DND-41 (cell line): Measurements from ENCODE around the gene LAMC3.

Experiments used
- ATAC-seq: fragments of 200-7000 bp; cut with Tn5 transposase; 3 replicates; pipeline ENCODE4 v1.9.1; 2021; ENCODE audit warnings: low read depth; ENCODE audit not compliant: insufficient read depth
- DNase-seq: peaks from one replicate; pipeline ENCODE4 v3.0.0-alpha.2; 2020
- H2AFZ ChIP-seq: 2 replicates; pipeline ENCODE4 v1.6.0; 2012; ENCODE audit warnings: low read depth, low read length
- H3K27ac ChIP-seq: 2 replicates; pipeline ENCODE4 v1.5.1; 2012; ENCODE audit warnings: low read length, inconsistent platforms
- H3K27me3 ChIP-seq: fragments of 200-600 bp; sonication (generic); 2 replicates; pipeline ENCODE4 v1.6.0; 2012; ENCODE audit warnings: low read length, mild to moderate bottlenecking, inconsistent platforms; ENCODE audit not compliant: insufficient read depth, poor library complexity
- H3K36me3 ChIP-seq: 2 replicates; pipeline ENCODE4 v1.5.1; 2012; ENCODE audit warnings: low read length, inconsistent platforms; ENCODE audit not compliant: insufficient read depth
- H3K4me1 ChIP-seq: 2 replicates; pipeline ENCODE4 v1.5.1; 2012; ENCODE audit warnings: mild to moderate bottlenecking, low read length; ENCODE audit not compliant: insufficient read depth
- H3K4me2 ChIP-seq: 2 replicates; pipeline ENCODE4 v1.6.0; 2012; ENCODE audit warnings: mild to moderate bottlenecking, moderate library complexity, low read length, inconsistent platforms; ENCODE audit not compliant: insufficient read depth
- H3K4me3 ChIP-seq, 2 experiments: fragments of 200-600 bp in 1 of 2; shearing (Covaris generic) in 1 of 2; 2 replicates each; pipeline ENCODE4 v1.5.1; 2012 to 2016; ENCODE audit warnings: inconsistent platforms in 2 of 2, low read length in 2 of 2, mild to moderate bottlenecking in 2 of 2, low read depth in 1 of 2, moderate library complexity in 1 of 2
- H3K79me2 ChIP-seq: 2 replicates; pipeline ENCODE4 v1.6.0; 2012; ENCODE audit warnings: low read length, inconsistent platforms; ENCODE audit not compliant: insufficient read depth
- H3K9ac ChIP-seq: 2 replicates; pipeline ENCODE4 v1.6.0; 2012; ENCODE audit warnings: low read depth, mild to moderate bottlenecking, inconsistent platforms, low read length, moderate library complexity
- H3K9me3 ChIP-seq: 2 replicates; pipeline ENCODE4 v1.5.1; 2012; ENCODE audit warnings: low read length, moderate library complexity, mild to moderate bottlenecking, inconsistent platforms; ENCODE audit not compliant: insufficient read depth, severe bottlenecking
- H4K20me1 ChIP-seq: 2 replicates; pipeline ENCODE4 v1.6.0; 2012; ENCODE audit warnings: low read length; ENCODE audit not compliant: insufficient read depth
- EZH2 ChIP-seq: IDR thresholded peaks from 3 replicates; pipeline ENCODE4 v1.6.1; 2012; ENCODE audit warnings: borderline replicate concordance, low read depth, mild to moderate bottlenecking, moderate library complexity, low read length, inconsistent platforms; ENCODE audit not compliant: severe bottlenecking
- TF ChIP-seq, protein P1 (sequence below): IDR thresholded peaks from 2 replicates; pipeline ENCODE4 v1.5.1; 2012; ENCODE audit warnings: borderline replicate concordance, low read length, moderate library complexity, mild to moderate bottlenecking; ENCODE audit not compliant: poor library complexity, severe bottlenecking; ENCODE audit errors: extremely low read depth

The LAMC3 gene

DNA sequence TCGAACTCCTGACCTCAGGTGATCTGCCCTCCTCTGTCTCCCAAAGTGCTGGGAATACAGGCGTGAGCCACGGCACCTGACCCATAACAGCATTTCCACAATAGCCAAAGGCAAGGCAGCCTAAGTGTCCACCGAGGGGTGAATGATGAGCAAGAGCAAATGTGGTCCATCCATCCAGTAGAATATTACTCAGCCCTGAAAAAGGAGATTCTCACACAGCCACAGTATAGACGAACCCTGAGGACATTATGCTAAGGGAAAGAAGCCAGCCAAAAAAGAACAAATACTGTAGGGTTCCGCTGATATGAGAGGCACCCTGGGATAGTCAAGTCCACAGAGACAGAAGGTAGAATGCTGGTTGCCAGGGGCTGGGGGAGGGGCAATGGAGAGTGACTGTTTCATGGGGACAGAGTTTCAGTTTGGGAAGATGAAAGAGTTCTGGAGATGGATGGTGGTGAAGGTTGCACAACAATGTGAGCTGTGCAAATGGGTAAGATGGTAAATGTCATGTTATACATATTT is 7.0 kb downstream of the LAMC3 start:
- Histone ChIP-seq H3K4me3 (no peak overlapping the region), H3K27ac (no peak overlapping the region), H3K9me3 (no peaks in the 10 kb centered on the region), H3K36me3 (no peaks in the 10 kb centered on the region), H4K20me1 (no peaks in the 10 kb centered on the region), H3K9ac (no peak overlapping the region), H3K4me1 (no peaks in the 10 kb centered on the region), H3K27me3 (no peaks in the 10 kb centered on the region), H2AFZ (no peak overlapping the region), H3K4me2 (no peak overlapping the region), H3K79me2 (no peaks in the 10 kb centered on the region)
- no peak for DNase-seq
- TF ChIP-seq EZH2 = no peak
- TF ChIP-seq, protein P1, sequence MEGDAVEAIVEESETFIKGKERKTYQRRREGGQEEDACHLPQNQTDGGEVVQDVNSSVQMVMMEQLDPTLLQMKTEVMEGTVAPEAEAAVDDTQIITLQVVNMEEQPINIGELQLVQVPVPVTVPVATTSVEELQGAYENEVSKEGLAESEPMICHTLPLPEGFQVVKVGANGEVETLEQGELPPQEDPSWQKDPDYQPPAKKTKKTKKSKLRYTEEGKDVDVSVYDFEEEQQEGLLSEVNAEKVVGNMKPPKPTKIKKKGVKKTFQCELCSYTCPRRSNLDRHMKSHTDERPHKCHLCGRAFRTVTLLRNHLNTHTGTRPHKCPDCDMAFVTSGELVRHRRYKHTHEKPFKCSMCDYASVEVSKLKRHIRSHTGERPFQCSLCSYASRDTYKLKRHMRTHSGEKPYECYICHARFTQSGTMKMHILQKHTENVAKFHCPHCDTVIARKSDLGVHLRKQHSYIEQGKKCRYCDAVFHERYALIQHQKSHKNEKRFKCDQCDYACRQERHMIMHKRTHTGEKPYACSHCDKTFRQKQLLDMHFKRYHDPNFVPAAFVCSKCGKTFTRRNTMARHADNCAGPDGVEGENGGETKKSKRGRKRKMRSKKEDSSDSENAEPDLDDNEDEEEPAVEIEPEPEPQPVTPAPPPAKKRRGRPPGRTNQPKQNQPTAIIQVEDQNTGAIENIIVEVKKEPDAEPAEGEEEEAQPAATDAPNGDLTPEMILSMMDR = no peak
- ATAC-seq = no peak

DNA sequence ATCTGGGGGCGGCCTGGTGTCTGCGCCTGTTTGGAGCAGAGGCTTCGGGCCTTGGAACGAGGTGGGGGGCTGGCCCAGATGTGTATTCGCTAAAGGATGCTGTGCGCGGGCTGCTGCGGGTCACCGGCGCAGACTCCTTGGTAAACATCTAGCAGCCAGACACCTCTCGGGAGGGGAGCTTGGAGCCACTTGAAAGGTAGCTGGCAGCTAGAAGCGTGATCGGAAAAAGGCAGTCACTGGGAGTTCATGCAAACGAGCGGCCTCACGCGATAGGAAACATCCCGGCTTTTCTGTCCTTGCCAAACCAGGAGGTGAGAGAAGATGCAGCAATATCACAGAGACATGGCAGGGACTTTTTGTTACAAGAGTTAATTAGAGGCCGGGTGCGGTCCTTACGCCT is 8.1 kb downstream of the LAMC3 start:
- Histone ChIP-seq H3K79me2 (no peaks in the 10 kb centered on the region), H3K4me1 (no peaks in the 10 kb centered on the region), H3K4me2 (no peak overlapping the region), H3K27me3 (no peaks in the 10 kb centered on the region), H3K36me3 (no peaks in the 10 kb centered on the region), H4K20me1 (no peaks in the 10 kb centered on the region), H3K9me3 (no peaks in the 10 kb centered on the region), H3K27ac (no peak overlapping the region), H3K9ac (no peak overlapping the region), H3K4me3 (no peak overlapping the region), H2AFZ (no peak overlapping the region)
- TF ChIP-seq EZH2 = no peak
- TF ChIP-seq, protein P1 = no peak
- no peak for DNase-seq
- ATAC-seq = no peak

DNA sequence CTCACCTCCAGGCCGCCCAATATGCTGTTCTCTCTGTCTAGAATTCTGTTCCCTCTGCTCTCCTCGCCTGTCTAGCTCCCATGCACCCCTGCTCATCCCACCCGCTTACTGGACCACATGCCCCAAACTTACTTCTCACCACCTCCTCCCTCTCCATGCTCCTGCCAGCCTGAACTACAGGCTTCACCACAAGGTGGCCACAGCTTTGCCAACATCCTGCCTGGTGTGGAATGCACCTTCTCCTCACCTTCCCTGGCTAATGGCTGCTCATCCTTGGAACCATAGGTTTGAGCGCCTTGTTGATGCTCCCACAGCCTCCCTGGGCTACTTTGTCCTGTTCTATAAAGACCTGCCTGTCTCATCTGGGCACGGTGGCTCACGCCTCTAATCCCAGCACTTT is 9.6 kb downstream of the LAMC3 start:
- Histone ChIP-seq H3K4me3 (no peak overlapping the region), H4K20me1 (no peaks in the 10 kb centered on the region), H3K9ac (no peak overlapping the region), H2AFZ (no peak overlapping the region), H3K9me3 (no peaks in the 10 kb centered on the region), H3K27ac (no peak overlapping the region), H3K4me2 (no peak overlapping the region), H3K36me3 (no peaks in the 10 kb centered on the region), H3K27me3 (peaks cover 4% of the 10 kb centered on the region), H3K4me1 (no peaks in the 10 kb centered on the region), H3K79me2 (no peaks in the 10 kb centered on the region)
- TF ChIP-seq, protein P1 = peak; percentile 47
- no peak for TF ChIP-seq EZH2
- DNase-seq (no peak), ATAC-seq (no peak; the same call in 2 of the 3 replicates)
